ENCODE results near the gene STAU1.
"Not testable (repeated sequence)": the region's sequence is repeated elsewhere in the genome, so short reads cannot be mapped to it uniquely, and the experiment has no call there.

Gene STAU1

GRCh38 chr20:49112596-49113274, 75.4 kb downstream of the STAU1 start:
- DNase-seq = no peak

GRCh38 chr20:49110767-49111694, 77.1 kb downstream of the STAU1 start:
- no peak for DNase-seq

DNA sequence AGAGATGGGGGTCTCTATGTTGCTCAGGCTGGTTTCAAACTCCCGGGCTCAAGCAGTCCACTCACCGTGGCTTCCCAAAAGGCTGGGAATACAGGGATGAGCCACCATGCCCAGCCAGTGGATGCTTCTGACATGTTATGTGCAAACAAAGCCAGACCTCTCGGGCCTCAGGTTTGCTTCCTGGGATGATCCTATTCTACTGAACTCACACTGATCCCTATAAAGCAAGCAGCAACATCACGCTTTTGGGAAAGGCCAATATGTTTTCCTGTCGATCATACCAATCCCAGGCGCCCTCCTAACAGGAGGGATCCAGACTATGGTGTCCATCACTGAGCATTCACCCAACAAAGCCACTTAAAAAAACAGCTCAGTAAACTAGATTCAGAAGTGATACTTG, 81.8 kb downstream of the STAU1 start:
- no peak for DNase-seq

GRCh38 chr20:49104979-49105547, 83.1 kb downstream of the STAU1 start:
- not testable (repeated sequence) for DNase-seq

DNA sequence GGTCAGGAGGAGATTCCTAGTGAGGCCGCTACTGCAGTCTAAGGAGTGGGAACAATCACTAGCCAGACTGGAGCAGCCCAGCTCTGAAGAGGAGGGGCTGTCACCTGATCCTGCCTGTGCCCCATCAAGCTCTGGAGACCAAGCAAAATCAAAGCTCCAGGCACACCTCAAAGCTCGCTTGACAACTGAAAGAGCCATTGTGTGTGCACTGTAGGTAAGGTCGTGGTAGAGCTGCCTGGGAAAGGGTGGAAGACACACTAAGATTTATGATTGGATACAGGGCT, 83.8 kb downstream of the STAU1 start:
- DNase-seq = no peak

GRCh38 chr20:49103647-49104364, 84.3 kb downstream of the STAU1 start:
- DNase-seq = no peak

DNA sequence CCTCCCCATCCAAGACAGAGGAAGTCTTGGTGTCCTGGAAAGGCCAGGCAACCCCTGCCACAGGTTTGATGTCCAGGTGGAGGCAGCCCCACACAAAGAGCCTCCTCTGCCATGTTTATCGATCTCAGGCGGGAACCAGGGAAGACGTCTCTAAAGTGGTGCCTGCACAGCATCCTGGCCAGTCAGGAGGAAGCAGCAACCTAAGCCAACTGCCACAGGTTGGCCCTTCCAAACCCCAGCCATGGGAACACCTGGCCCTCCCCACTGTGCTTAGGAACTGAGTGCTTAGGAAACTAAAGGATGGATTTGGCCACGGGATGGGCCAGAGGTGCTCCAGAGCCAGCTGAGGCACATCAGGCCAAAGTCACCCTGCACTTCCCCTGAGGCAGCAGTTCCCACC, 85.1 kb downstream of the STAU1 start:
- DNase-seq = no peak

DNA sequence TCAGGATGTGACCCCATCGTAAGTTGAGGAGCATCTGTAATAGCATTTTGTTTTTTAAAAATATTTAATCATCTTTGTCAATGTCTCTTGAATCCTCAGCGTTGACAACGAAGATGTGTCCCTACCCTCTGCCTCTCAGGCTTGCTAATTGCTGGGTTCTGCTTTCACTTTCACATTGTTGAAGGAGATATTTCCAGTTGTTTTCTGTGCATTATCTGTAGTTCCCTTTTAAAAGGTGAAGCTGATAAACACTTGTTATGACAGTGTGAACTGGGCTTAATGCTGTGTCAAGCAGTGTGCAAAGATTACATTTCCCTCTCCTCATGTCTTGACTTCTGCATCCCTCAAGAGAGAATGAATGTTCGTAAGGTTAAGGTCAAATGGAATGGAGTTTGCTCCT, 87.2 kb downstream of the STAU1 start:
- DNase-seq = no peak

- DNase-seq = not testable (repeated sequence)
These were observed 87.8 kb downstream of the STAU1 start for GRCh38 chr20:49100292-49100691.

DNA sequence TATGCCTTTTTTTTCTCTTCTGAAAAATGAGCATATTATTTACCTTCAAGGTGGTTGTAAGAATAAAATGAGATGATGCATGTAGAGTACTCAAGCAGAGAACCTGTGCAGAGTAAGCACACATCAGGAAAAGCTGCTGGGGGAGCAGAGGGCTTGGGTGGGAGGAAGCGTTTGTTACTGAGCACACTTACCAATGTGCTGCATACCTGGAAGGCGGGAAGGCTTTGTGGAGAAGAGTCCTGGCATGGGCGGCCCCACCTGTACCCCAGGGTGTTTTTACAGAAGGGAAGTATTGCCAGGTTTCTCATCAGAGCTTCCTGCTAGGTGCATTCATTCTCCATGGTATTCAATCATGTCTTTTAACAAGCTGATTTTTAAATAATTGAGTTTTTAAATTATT, 89.1 kb downstream of the STAU1 start:
- DNase-seq = no peak

GRCh38 chr20:49098136-49098535, 90.0 kb downstream of the STAU1 start:
- no peak for DNase-seq

GRCh38 chr20:49097159-49097558, 91.0 kb downstream of the STAU1 start:
- no peak for DNase-seq

GRCh38 chr20:49096203-49096730, 91.9 kb downstream of the STAU1 start:
- DNase-seq = no peak

DNA sequence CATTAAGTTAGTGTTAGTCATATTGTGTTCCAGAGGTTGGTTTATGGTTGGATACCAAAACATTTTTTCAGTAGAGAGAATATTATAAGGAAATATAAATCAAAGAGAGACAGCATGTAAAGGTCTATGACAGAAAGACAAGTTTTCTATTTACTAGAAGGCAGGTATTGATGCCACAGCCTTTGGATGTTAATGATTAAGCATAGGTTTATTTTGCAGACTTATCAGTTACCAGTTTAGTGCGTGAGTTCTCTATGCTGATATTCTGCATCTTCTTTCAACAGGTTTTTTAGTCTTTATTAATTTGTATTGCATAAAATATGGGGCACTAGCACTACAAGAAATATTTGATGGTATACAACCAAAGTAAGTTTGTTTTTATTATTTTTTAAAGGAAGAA, 96.4 kb downstream of the STAU1 start:
- DNase-seq = no peak

DNA sequence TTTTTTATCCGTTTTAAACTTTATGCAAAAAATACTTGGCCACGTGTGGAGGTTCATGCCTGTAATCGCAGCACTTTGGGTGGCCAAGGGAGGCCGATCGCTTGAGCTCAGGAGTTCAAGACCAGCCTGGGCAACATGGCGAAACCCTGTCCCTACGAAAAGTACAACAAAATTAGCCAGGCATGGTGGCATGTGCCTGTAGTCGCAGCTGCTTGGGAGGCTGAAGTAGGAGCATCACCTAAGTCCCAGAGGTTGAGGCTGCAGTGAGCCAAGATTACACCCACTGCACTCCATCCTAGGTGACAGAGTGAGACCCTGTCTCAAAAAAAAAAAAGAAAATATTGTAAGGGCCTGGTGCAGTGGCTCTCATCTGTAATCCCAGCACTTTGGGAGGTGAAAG, 97.0 kb downstream of the STAU1 start:
- DNase-seq = no peak

DNA sequence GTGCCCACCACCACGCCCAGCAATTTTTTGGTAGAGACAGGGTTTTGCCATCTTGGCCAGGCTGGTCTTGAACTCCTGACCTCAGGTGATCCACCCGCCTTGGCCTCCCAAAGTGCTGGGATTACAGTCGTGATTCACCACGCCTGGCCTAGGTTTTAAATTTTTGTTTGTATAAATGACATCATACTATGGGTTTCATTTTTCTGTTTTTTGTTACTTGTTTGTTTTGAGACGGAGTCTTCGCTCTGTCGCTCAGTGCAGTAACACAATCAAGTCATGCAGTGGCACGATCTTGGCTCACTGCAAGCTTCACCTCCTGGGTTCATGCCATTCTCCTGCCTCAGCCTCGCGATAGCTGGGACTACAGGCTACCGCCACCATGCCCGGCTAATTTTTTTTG, 105.8 kb downstream of the STAU1 start:
- not testable (repeated sequence) for DNase-seq

DNA sequence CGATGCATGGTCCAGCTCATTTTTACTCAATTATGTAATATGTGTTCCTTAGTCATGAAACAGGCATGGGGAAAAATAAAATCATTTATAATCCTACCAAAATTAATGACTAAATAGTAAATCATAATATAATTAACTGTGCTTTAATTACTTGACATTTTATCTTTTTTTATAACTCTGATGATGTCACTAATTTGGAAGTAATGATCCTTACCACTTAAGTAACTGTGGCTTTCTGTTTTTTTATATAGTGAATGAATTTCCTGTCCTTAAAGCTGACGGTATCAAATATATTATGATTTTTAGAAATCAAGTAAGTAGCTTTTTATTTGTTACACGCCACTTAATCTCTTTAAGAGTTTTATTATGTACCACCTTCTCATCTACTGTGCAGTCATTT, 109.8 kb downstream of the STAU1 start:
- DNase-seq = no peak

GRCh38 chr20:49074521-49074920, 113.6 kb downstream of the STAU1 start:
- no peak for DNase-seq
